KOPT-K1 (cell line): ENCODE results near the gene ANAPC15.

Experiments
- H3K27ac ChIP-seq: fragments of 200-600 bp; sonication (generic); 2 replicates; pipeline ENCODE4 v1.5.1; 2016; ENCODE audit warnings: antibody characterized with exemption, mild to moderate bottlenecking, low read depth, low read length; ENCODE audit not compliant: poor library complexity, severe bottlenecking
- H3K36me3 ChIP-seq: fragments of 200-600 bp; sonication (generic); 2 replicates; pipeline ENCODE4 v1.5.1; 2017; ENCODE audit warnings: antibody characterized with exemption, mild to moderate bottlenecking, low read length, moderate library complexity; ENCODE audit not compliant: insufficient read depth
- H3K9me3 ChIP-seq: fragments of 200-600 bp; sonication (generic); 2 replicates; pipeline ENCODE4 v1.5.1; 2017; ENCODE audit warnings: antibody characterized with exemption, low read length, mild to moderate bottlenecking; ENCODE audit not compliant: insufficient read depth, poor library complexity, severe bottlenecking

Gene ANAPC15

GRCh38 chr11:72112978-72113808, 698 bp upstream of the ANAPC15 start:
- Histone ChIP-seq H3K36me3 (peaks cover 21% of the 10 kb centered on the region), H3K9me3 (no peaks in the 10 kb centered on the region), H3K27ac (peak overlapping the region; percentile 95)

GRCh38 chr11:72111300-72112142, 974 bp downstream of the ANAPC15 start:
- Histone ChIP-seq H3K36me3 (peaks cover 32% of the 10 kb centered on the region), H3K27ac (peak overlapping the region; percentile 95), H3K9me3 (no peaks in the 10 kb centered on the region)

- H3K27ac ChIP-seq, result no peak within 1 kb of the TSS
- no peaks in the 10 kb centered on the region for H3K9me3 ChIP-seq
- peaks cover 37% of the 10 kb centered on the region for H3K36me3 ChIP-seq
These were observed 6.6 kb downstream of the ANAPC15 start, which contains the start of gene TOMT for GRCh38 chr11:72105888-72106287. Gene TOMT (plus strand): TSS chr11:72105924. CDS start chr11:72105952, 28 bp downstream.

- H3K36me3 ChIP-seq, result peaks cover 42% of the 10 kb centered on the region
- peak overlapping the region; percentile 89 for H3K27ac ChIP-seq
- H3K9me3 ChIP-seq, result no peaks in the 10 kb centered on the region
These were observed 8.7 kb downstream of the ANAPC15 start for GRCh38 chr11:72103754-72104167.

GRCh38 chr11:72102946-72103753, 9.3 kb downstream of the ANAPC15 start, which contains the start of gene LAMTOR1:
Gene LAMTOR1 (minus strand): TSS chr11:72103297. CDS start chr11:72103224, 73 bp downstream.
- Histone ChIP-seq H3K27ac (peak within 1 kb of the TSS; percentile 89), H3K36me3 (peaks cover 42% of the 10 kb centered on the region), H3K9me3 (no peaks in the 10 kb centered on the region)

- H3K36me3 ChIP-seq, result peaks cover 42% of the 10 kb centered on the region
- no peaks in the 10 kb centered on the region for H3K9me3 ChIP-seq
- peak overlapping the region; percentile 89 for H3K27ac ChIP-seq
These were observed 9.9 kb downstream of the ANAPC15 start for GRCh38 chr11:72102631-72102945.

- Histone ChIP-seq H3K27ac (peak overlapping the region; percentile 89), H3K9me3 (no peaks in the 10 kb centered on the region), H3K36me3 (peaks cover 42% of the 10 kb centered on the region)
These were observed 10.3 kb downstream of the ANAPC15 start for GRCh38 chr11:72102162-72102561.

- Histone ChIP-seq H3K27ac (no peak overlapping the region), H3K9me3 (no peaks in the 10 kb centered on the region), H3K36me3 (peaks cover 53% of the 10 kb centered on the region)
These were observed 12.0 kb downstream of the ANAPC15 start for GRCh38 chr11:72100462-72100861.

GRCh38 chr11:72100009-72100408, 12.5 kb downstream of the ANAPC15 start:
- Histone ChIP-seq H3K9me3 (no peaks in the 10 kb centered on the region), H3K36me3 (peaks cover 57% of the 10 kb centered on the region), H3K27ac (no peak overlapping the region)

GRCh38 chr11:72098741-72099140, 13.8 kb downstream of the ANAPC15 start:
- Histone ChIP-seq H3K9me3 (no peaks in the 10 kb centered on the region), H3K36me3 (peaks cover 68% of the 10 kb centered on the region), H3K27ac (no peak overlapping the region)

GRCh38 chr11:72091292-72091691, 21.2 kb downstream of the ANAPC15 start:
- no peaks in the 10 kb centered on the region for H3K9me3 ChIP-seq
- no peak overlapping the region for H3K27ac ChIP-seq
- H3K36me3 ChIP-seq, result peaks cover 58% of the 10 kb centered on the region

GRCh38 chr11:72088076-72088808, 24.3 kb downstream of the ANAPC15 start:
- Histone ChIP-seq H3K27ac (no peak overlapping the region), H3K9me3 (no peaks in the 10 kb centered on the region), H3K36me3 (peaks cover 36% of the 10 kb centered on the region)

GRCh38 chr11:72085621-72086351, 26.7 kb downstream of the ANAPC15 start:
- Histone ChIP-seq H3K36me3 (peaks cover 29% of the 10 kb centered on the region), H3K27ac (no peak overlapping the region), H3K9me3 (no peaks in the 10 kb centered on the region)

- no peak overlapping the region for H3K27ac ChIP-seq
- H3K9me3 ChIP-seq, result no peaks in the 10 kb centered on the region
- peaks cover 22% of the 10 kb centered on the region for H3K36me3 ChIP-seq
These were observed 27.5 kb downstream of the ANAPC15 start for GRCh38 chr11:72084965-72085364.
